H1 (cell line): Measurements from ENCODE around the gene POM121L12.

Experiments
- CTCF ChIP-seq, 3 experiments: IDR thresholded peaks; 1 replicate in 2 of 3; 2 replicates in 1 of 3; pipeline versions ENCODE4 v1.5.1 to v1.6.1; 2011; ENCODE audit warnings: low read length in 3 of 3, mild to moderate bottlenecking in 3 of 3, inconsistent platforms in 2 of 3, low read depth in 1 of 3, moderate library complexity in 1 of 3; ENCODE audit not compliant: insufficient read depth in 1 of 3; ENCODE audit errors: control extremely low read depth in 1 of 3
- EZH2 ChIP-seq: fragments of 200-600 bp; sonication (generic); IDR thresholded peaks from 2 replicates; pipeline ENCODE4 v1.7.1; 2012; ENCODE audit warnings: low read depth, mild to moderate bottlenecking, moderate library complexity, low read length, inconsistent platforms; ENCODE audit not compliant: severe bottlenecking
- GTF2F1 ChIP-seq: IDR thresholded peaks from 2 replicates; pipeline ENCODE4 v1.6.1; 2012; ENCODE audit warnings: low read depth, low read length, improper control_type of control experiment, borderline replicate concordance
- POLR2A ChIP-seq, 2 experiments: IDR thresholded peaks; 1 replicate in 1 of 2; 2 replicates in 1 of 2; pipeline ENCODE4 v1.6.1; 2011; ENCODE audit warnings: low read depth in 2 of 2, low read length in 2 of 2, mild to moderate bottlenecking in 2 of 2; ENCODE audit errors: control extremely low read depth in 1 of 2
- POLR2AphosphoS5 ChIP-seq: IDR thresholded peaks from 2 replicates; pipeline ENCODE4 v1.6.1; 2011; ENCODE audit warnings: low read depth, low read length
- POU5F1 ChIP-seq: IDR thresholded peaks from 2 replicates; pipeline ENCODE4 v1.6.1; 2011; ENCODE audit warnings: low read depth, mild to moderate bottlenecking, low read length, moderate library complexity
- RAD21 ChIP-seq, 2 experiments: IDR thresholded peaks in 1 of 2; conservative IDR thresholded peaks in 1 of 2; 2 replicates each; pipeline ENCODE4 v1.6.1; 2011; ENCODE audit warnings: low read depth in 2 of 2, low read length in 2 of 2, improper control_type of control experiment in 1 of 2, inconsistent platforms in 1 of 2, mild to moderate bottlenecking in 1 of 2, moderate library complexity in 1 of 2
- RFX5 ChIP-seq: IDR thresholded peaks from 2 replicates; pipeline ENCODE4 v1.6.1; 2011; ENCODE audit warnings: low read depth, low read length, improper control_type of control experiment, borderline replicate concordance
- SRF ChIP-seq: IDR thresholded peaks from 2 replicates; pipeline ENCODE4 v1.6.1; 2011; ENCODE audit warnings: mild to moderate bottlenecking, low read depth, low read length, moderate library complexity
- TBP ChIP-seq: IDR thresholded peaks from 2 replicates; pipeline ENCODE4 v1.6.1; 2011; ENCODE audit warnings: low read depth, low read length, improper control_type of control experiment
- YY1 ChIP-seq: IDR thresholded peaks from 2 replicates; pipeline ENCODE4 v1.6.1; 2011; ENCODE audit warnings: low read depth, mild to moderate bottlenecking, low read length
- ZNF274 ChIP-seq: IDR thresholded peaks from 2 replicates; pipeline ENCODE4 v1.7.0; 2012; ENCODE audit warnings: low read length, borderline replicate concordance; ENCODE audit errors: extremely low read depth

GRCh38 chr7:53002389-53002788 is 33.0 kb upstream of the POM121L12 start:
- TF ChIP-seq POLR2A (IDR thresholded peaks at IDR 0.05; ENCODE audit: control extremely low read depth in 1 of 2, low read depth in 2 of 2, low read length in 2 of 2): no peak
- TF ChIP-seq CTCF (IDR thresholded peaks at IDR 0.05; ENCODE audit: control extremely low read depth in 1 of 3, insufficient read depth in 1 of 3, low read depth in 1 of 3, low read length in 3 of 3): no peak
- TF ChIP-seq YY1: no peak
- no peak for TF ChIP-seq POLR2AphosphoS5
- TF ChIP-seq RAD21 (IDR thresholded peaks at IDR 0.05 in 1 of 2, conservative IDR thresholded peaks at IDR 0.05 in 1 of 2; ENCODE audit: low read depth in 2 of 2, low read length in 2 of 2): no peak
- no peak for TF ChIP-seq EZH2
- TF ChIP-seq TBP: no peak
- TF ChIP-seq RFX5: no peak
- no peak for TF ChIP-seq SRF
- no peak for TF ChIP-seq ZNF274
- no peak for TF ChIP-seq POU5F1
- TF ChIP-seq GTF2F1: no peak
